ENCODE results near the gene SLC9B1. TPM values are rescaled to one million over a fixed set of nuclear protein-coding genes. Genes with fewer than 3 reads are reported as not detected.

Gene SLC9B1
- total RNA-seq, 1 experiment from 2014 or later = 0.62 TPM

DNA sequence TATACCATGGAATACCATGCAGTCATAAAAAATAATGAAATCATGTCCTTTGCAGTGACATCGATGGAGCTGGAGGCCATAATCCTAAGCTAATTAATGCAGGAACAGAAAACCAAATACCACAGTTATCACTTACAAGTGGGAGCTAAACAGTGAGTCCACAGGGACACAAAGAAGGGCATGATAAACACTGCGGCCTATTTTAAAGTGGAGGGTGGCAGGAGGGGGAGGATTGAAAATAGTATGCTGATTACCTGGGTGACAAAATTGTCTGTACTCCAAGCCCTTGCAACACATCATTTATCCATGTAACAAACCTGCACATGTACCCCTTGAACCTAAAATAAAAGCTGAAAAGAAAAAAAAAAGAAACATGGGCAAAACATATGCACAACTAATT is 16.7 kb upstream of the SLC9B1 start:
- TF ChIP-seq, protein P1, sequence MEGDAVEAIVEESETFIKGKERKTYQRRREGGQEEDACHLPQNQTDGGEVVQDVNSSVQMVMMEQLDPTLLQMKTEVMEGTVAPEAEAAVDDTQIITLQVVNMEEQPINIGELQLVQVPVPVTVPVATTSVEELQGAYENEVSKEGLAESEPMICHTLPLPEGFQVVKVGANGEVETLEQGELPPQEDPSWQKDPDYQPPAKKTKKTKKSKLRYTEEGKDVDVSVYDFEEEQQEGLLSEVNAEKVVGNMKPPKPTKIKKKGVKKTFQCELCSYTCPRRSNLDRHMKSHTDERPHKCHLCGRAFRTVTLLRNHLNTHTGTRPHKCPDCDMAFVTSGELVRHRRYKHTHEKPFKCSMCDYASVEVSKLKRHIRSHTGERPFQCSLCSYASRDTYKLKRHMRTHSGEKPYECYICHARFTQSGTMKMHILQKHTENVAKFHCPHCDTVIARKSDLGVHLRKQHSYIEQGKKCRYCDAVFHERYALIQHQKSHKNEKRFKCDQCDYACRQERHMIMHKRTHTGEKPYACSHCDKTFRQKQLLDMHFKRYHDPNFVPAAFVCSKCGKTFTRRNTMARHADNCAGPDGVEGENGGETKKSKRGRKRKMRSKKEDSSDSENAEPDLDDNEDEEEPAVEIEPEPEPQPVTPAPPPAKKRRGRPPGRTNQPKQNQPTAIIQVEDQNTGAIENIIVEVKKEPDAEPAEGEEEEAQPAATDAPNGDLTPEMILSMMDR (conservative IDR thresholded peaks at IDR 0.05; ENCODE audit: low read depth, low read length) = no peak
- H3K36me3 ChIP-seq (ENCODE audit: insufficient read depth, low read length, poor library complexity, severe bottlenecking) = no peaks in the 10 kb centered on the region
- H3K4me3 ChIP-seq (ENCODE audit: low read depth, low read length, poor library complexity, severe bottlenecking) = no peak overlapping the region
- no peaks in the 10 kb centered on the region for H3K4me1 ChIP-seq (ENCODE audit: insufficient read depth, low read length, poor library complexity, severe bottlenecking)
- ChIA-PET POLR2A (ENCODE audit: low non-redundant PET) (no interaction called here), CTCF (no interaction called here)
- H3K27me3 ChIP-seq (replicated peaks; ENCODE audit: insufficient read depth, low read depth, low read length, poor library complexity) = no peaks in the 10 kb centered on the region
- no peaks in the 10 kb centered on the region for H3K9me3 ChIP-seq (ENCODE audit: low read depth, low read length, poor library complexity, severe bottlenecking)
- BruUV-seq (replicated peaks) = no TSS peak
- no peak overlapping the region for H3K27ac ChIP-seq (ENCODE audit: low read depth, low read length, poor library complexity, severe bottlenecking)
- intact Hi-C loops (cut with micrococcal nuclease; ENCODE audit: unreplicated experiment) = no loop called here
- no peak for DNase-seq (ENCODE audit: low spot score)

DNA sequence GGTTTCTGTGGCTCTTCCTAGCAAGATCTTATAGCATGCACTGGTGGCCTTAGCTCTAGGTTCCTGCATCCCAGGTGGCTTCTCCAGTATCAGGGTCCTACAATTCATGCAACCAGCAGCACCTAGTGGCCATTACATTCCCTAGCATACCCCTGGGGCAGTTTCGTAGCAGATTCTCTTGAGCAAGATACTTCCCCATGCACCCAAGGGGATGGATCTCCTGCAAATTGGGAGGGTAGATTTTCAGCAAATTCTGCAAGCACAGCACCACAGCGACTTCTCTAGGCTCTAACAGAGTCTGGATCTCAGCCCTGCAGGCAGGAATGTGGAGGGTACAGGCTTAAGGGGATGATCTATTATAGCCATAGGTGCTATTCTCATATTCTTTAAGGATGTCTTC is 13.1 kb upstream of the SLC9B1 start:
- Histone ChIP-seq H3K4me3 (ENCODE audit: low read depth, low read length, poor library complexity, severe bottlenecking) (no peak overlapping the region), H3K4me1 (ENCODE audit: insufficient read depth, low read length, poor library complexity, severe bottlenecking) (no peaks in the 10 kb centered on the region), H3K27ac (ENCODE audit: low read depth, low read length, poor library complexity, severe bottlenecking) (no peak overlapping the region), H3K36me3 (ENCODE audit: insufficient read depth, low read length, poor library complexity, severe bottlenecking) (no peaks in the 10 kb centered on the region), H3K27me3 (replicated peaks; ENCODE audit: insufficient read depth, low read depth, low read length, poor library complexity) (no peaks in the 10 kb centered on the region), H3K9me3 (ENCODE audit: low read depth, low read length, poor library complexity, severe bottlenecking) (no peaks in the 10 kb centered on the region)
- CTCF ChIA-PET = interaction anchor here (0.6 to 1.4 kb wide), 3 partner anchors 67 to 412 kb away, joined by 3 to 5 read pairs (median 3); partner anchors contain the start of gene BDH2
- TF ChIP-seq EZH2 (IDR thresholded peaks at IDR 0.05; ENCODE audit: borderline replicate concordance, low read depth, low read length, poor library complexity, severe bottlenecking) = no peak
- TF ChIP-seq, protein P1 (conservative IDR thresholded peaks at IDR 0.05; ENCODE audit: low read depth, low read length) = peak; percentile 58
- DNase-seq (ENCODE audit: low spot score) = peak; percentile 58
- POLR2A ChIA-PET (ENCODE audit: low non-redundant PET) = interaction anchor here (0.6 kb wide), 1 partner anchor 163 kb away, joined by 3 read pairs; no protein-coding TSS in a partner anchor
- intact Hi-C loops (cut with micrococcal nuclease; ENCODE audit: unreplicated experiment) = no loop called here
- BruUV-seq (replicated peaks) = no TSS peak

DNA sequence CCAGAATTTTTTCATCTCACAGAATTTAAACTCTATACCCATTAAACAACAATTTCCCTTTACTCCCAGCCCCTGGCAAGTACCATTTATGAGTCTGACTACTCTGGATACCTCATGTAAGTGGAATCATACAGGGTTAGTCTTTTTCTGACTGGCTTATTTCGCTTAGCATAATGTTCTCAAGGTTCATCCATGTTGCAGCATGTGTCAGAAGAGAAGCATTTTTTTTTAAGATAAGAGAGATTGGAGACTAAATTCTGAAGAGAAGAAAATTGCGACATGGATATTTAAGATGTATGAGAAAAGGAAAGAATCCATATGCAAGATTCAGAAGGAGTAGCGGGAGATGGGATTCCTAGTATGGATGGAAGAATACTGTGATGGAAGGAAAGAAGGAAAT is 11.3 kb upstream of the SLC9B1 start:
- no TSS peak for BruUV-seq (replicated peaks)
- no peak for DNase-seq (ENCODE audit: low spot score)
- Histone ChIP-seq H3K27me3 (replicated peaks; ENCODE audit: insufficient read depth, low read depth, low read length, poor library complexity) (no peaks in the 10 kb centered on the region), H3K4me3 (ENCODE audit: low read depth, low read length, poor library complexity, severe bottlenecking) (no peak overlapping the region), H3K4me1 (ENCODE audit: insufficient read depth, low read length, poor library complexity, severe bottlenecking) (no peaks in the 10 kb centered on the region), H3K27ac (ENCODE audit: low read depth, low read length, poor library complexity, severe bottlenecking) (no peak overlapping the region), H3K9me3 (ENCODE audit: low read depth, low read length, poor library complexity, severe bottlenecking) (no peaks in the 10 kb centered on the region), H3K36me3 (ENCODE audit: insufficient read depth, low read length, poor library complexity, severe bottlenecking) (no peaks in the 10 kb centered on the region)
- intact Hi-C loops (cut with micrococcal nuclease; ENCODE audit: unreplicated experiment) = no loop called here
- POLR2A ChIA-PET (ENCODE audit: low non-redundant PET) = no interaction called here
- no peak for TF ChIP-seq EZH2 (IDR thresholded peaks at IDR 0.05; ENCODE audit: borderline replicate concordance, low read depth, low read length, poor library complexity, severe bottlenecking)
- TF ChIP-seq, protein P1 (conservative IDR thresholded peaks at IDR 0.05; ENCODE audit: low read depth, low read length) = no peak
- CTCF ChIA-PET = no interaction called here

Measured in A673 (cell line).